ENCODE measurements around the gene VWA1. TPM values are rescaled to one million over a fixed set of nuclear protein-coding genes. Genes with fewer than 3 reads are reported as not detected.

VWA1 gene
- total and polyA plus RNA-seq, 10 of the 15 experiments (the other 5 are each of a cell fraction or from before 2014, with no cell fraction given) = 0.02 to 1.7 (median 0.32) TPM; not detected in 2

- TF ChIP-seq ZBTB4 (CRISPR knock-in tag; IDR thresholded peaks at IDR 0.05) (no peak), TAF1 (IDR thresholded peaks at IDR 0.05; ENCODE audit: borderline replicate concordance, low read depth, low read length) (peak; percentile 78; the same call in 1 of the 2 replicates), RAD51 (IDR thresholded peaks at IDR 0.05) (no peak), EZH2 (IDR thresholded peaks at IDR 0.05; ENCODE audit: borderline replicate concordance, control insufficient read depth, low read depth, low read length) (no peak), ZBED1 (IDR thresholded peaks at IDR 0.05; ENCODE audit: borderline replicate concordance) (peak; percentile 32; the same call in 1 of the 2 replicates), SIN3A (IDR thresholded peaks at IDR 0.05; ENCODE audit: low read depth, low read length) (peak; percentile 58), EED (IDR thresholded peaks at IDR 0.05; ENCODE audit: low read depth) (no peak), ZNF622 (IDR thresholded peaks at IDR 0.05) (no peak), SREBF2 (IDR thresholded peaks at IDR 0.05; ENCODE audit: low read length) (no peak), STAT3 (IDR thresholded peaks at IDR 0.05; ENCODE audit: low read depth, low read length) (no peak), KLF5 (IDR thresholded peaks at IDR 0.05; ENCODE audit: partially characterized antibody) (peak; percentile 77), RFX5 (IDR thresholded peaks at IDR 0.05; ENCODE audit: low read depth, low read length) (no peak; the same call in 1 of the 2 replicates), RAD21 (IDR thresholded peaks at IDR 0.05; ENCODE audit: insufficient read depth, low read depth, low read length) (no peak), PML (IDR thresholded peaks at IDR 0.05; ENCODE audit: low read length) (no peak), MYB (IDR thresholded peaks at IDR 0.05; ENCODE audit: borderline replicate concordance, low read depth, low read length) (no peak), SP1 (IDR thresholded peaks at IDR 0.05; ENCODE audit: low read depth, low read length) (peak; percentile 99), ZSCAN29 (IDR thresholded peaks at IDR 0.05) (no peak), ATF3 (IDR thresholded peaks at IDR 0.05; ENCODE audit: borderline replicate concordance, extremely low read depth, low read depth, low read length) (no peak), YY1 (IDR thresholded peaks at IDR 0.05; ENCODE audit: low read depth, low read length) (peak; percentile 96), MAX (IDR thresholded peaks at IDR 0.05; ENCODE audit: low read depth, low read length) (peak; percentile 68; the same call in 1 of the 2 replicates), BCL3 (IDR thresholded peaks at IDR 0.05; ENCODE audit: borderline replicate concordance, insufficient read depth, low read depth, low read length, poor library complexity, severe bottlenecking) (peak; percentile 23), CBFB (IDR thresholded peaks at IDR 0.05; ENCODE audit: low read depth) (peak; percentile 68; the same call in 1 of the 2 replicates), ELK1 (IDR thresholded peaks at IDR 0.05; ENCODE audit: low read depth, low read length) (peak; percentile 71)
Observed at GRCh38 chr1:1399187-1399871, 36.2 kb upstream of the VWA1 start, which contains the start of gene CCNL2 (continued).
